ENCODE results near the gene FBF1. TPM values are rescaled to one million over a fixed set of nuclear protein-coding genes. Genes with fewer than 3 reads are reported as not detected.

Gene FBF1
- total and polyA plus RNA-seq, 9 of the 15 experiments (the other 6 are each of a cell fraction or from before 2014, with no cell fraction given): 0.46 to 14.9 (median 7.5) TPM

GRCh38 chr17:75970011-75970523, 29.2 kb upstream of the FBF1 start (continued):
- TF ChIP-seq FOXA3 (CRISPR knock-in tag; conservative IDR thresholded peaks at IDR 0.05 in 1 of 2, IDR thresholded peaks at IDR 0.05 in 1 of 2): peak; percentile 92 to 97
- TF ChIP-seq CTBP1 (IDR thresholded peaks at IDR 0.05; ENCODE audit: borderline replicate concordance): peak; percentile 92; the same call in 1 of the 2 replicates
- TF ChIP-seq NCOR1 (IDR thresholded peaks at IDR 0.05): peak; percentile 91
- peak; percentile 98 for TF ChIP-seq ZNF384 (IDR thresholded peaks at IDR 0.05; ENCODE audit: low read depth, low read length)
- no peak for TF ChIP-seq DIDO1 (tag; IDR thresholded peaks at IDR 0.05; ENCODE audit: low read depth)
- TF ChIP-seq L3MBTL2 (IDR thresholded peaks at IDR 0.05): 0 out of 2 replicates have a peak, but pooled peaks have one; percentile 35
- peak; percentile 97 for TF ChIP-seq DPF2 (IDR thresholded peaks at IDR 0.05)
- no peak for TF ChIP-seq MCM7 (IDR thresholded peaks at IDR 0.05)
- TF ChIP-seq NCOA1 (IDR thresholded peaks at IDR 0.05; ENCODE audit: low read depth): peak; percentile 90
- peak; percentile 87; the same call in 1 of the 2 replicates for TF ChIP-seq POLR2AphosphoS5 (IDR thresholded peaks at IDR 0.05; ENCODE audit: control insufficient read depth, insufficient read depth, low read depth, low read length)
- TF ChIP-seq TARDBP (IDR thresholded peaks at IDR 0.05): 0 out of 2 replicates have a peak, but pooled peaks have one; percentile 67
- TF ChIP-seq PCBP1 (IDR thresholded peaks at IDR 0.05; ENCODE audit: low read depth, low read length, poor library complexity, severe bottlenecking): no peak
- TF ChIP-seq RBM14 (IDR thresholded peaks at IDR 0.05; ENCODE audit: borderline replicate concordance, insufficient read depth, low read depth, low read length): no peak
- TF ChIP-seq TFAP4 (CRISPR knock-in tag; IDR thresholded peaks at IDR 0.05; ENCODE audit: borderline replicate concordance): peak; percentile 49
- TF ChIP-seq TCF7L2 (IDR thresholded peaks at IDR 0.05; ENCODE audit: low read depth, low read length): peak; percentile 65; the same call in 1 of the 2 replicates
- peak; percentile 66 for TF ChIP-seq ELF4 (CRISPR knock-in tag; IDR thresholded peaks at IDR 0.05)
- TF ChIP-seq ZBTB40 (IDR thresholded peaks at IDR 0.05): peak; percentile 46; the same call in 1 of the 2 replicates
- no peak for TF ChIP-seq ZBTB40 (CRISPR knock-in tag; IDR thresholded peaks at IDR 0.05)
- TF ChIP-seq LCOR (CRISPR knock-in tag; IDR thresholded peaks at IDR 0.05): peak; percentile 65; the same call in 1 of the 2 replicates
